Measurements from ENCODE around the gene TBX21.

GRCh38 chr17:47741109-47741792 lies 8.2 kb downstream of the TBX21 start:
- TF ChIP-seq PHF20 (IDR thresholded peaks at IDR 0.05; ENCODE audit: partially characterized antibody) (no peak), FOXK1 (CRISPR knock-in tag; IDR thresholded peaks at IDR 0.05; ENCODE audit: borderline replicate concordance) (no peak)

All from K562 (cell line).